Osteoblast (primary cell): ENCODE data around the gene SCT. TPM values are rescaled to one million over a fixed set of nuclear protein-coding genes. Genes with fewer than 3 reads are reported as not detected.
A peak's percentile ranks its signal among the peaks of the same experiment; 100 is the strongest.
"Not testable (repeated sequence)": the region's sequence is repeated elsewhere in the genome, so short reads cannot be mapped to it uniquely, and the experiment has no call there.

Experiments used
- DNase-seq: peaks from one replicate; pipeline ENCODE4 v3.0.0; 2011; ENCODE audit warnings: low spot score, mixed read lengths; ENCODE audit not compliant: insufficient read length; ENCODE audit errors: missing footprints
- H2AFZ ChIP-seq: 2 replicates; pipeline ENCODE4 v1.6.0; 2011; ENCODE audit warnings: mild to moderate bottlenecking, low read length
- H3K27ac ChIP-seq: 2 replicates; pipeline ENCODE4 v1.5.1; 2011; ENCODE audit warnings: mild to moderate bottlenecking, low read depth, low read length, moderate library complexity
- H3K27me3 ChIP-seq: 2 replicates; pipeline ENCODE4 v1.6.0; 2012; ENCODE audit warnings: mild to moderate bottlenecking, control low read depth, inconsistent platforms, low read length, moderate library complexity; ENCODE audit not compliant: insufficient read depth
- H3K36me3 ChIP-seq: 2 replicates; pipeline ENCODE4 v1.5.1; 2011; ENCODE audit warnings: mild to moderate bottlenecking, low read length, control low read depth, moderate library complexity; ENCODE audit not compliant: insufficient read depth
- H3K4me1 ChIP-seq: 2 replicates; pipeline ENCODE4 v1.5.1; 2011; ENCODE audit warnings: mild to moderate bottlenecking, low read length, control low read depth, moderate library complexity; ENCODE audit not compliant: insufficient read depth
- H3K4me2 ChIP-seq: 2 replicates; pipeline ENCODE4 v1.6.0; 2011; ENCODE audit warnings: mild to moderate bottlenecking, low read length; ENCODE audit not compliant: insufficient read depth
- H3K4me3 ChIP-seq: fragments of 200-600 bp; sonication (generic); 3 replicates; pipeline ENCODE4 v1.5.1; 2012; ENCODE audit warnings: mild to moderate bottlenecking, low read length, inconsistent platforms; ENCODE audit not compliant: insufficient read depth
- H3K79me2 ChIP-seq: 2 replicates; pipeline ENCODE4 v1.6.0; 2012; ENCODE audit warnings: mild to moderate bottlenecking, low read length, control low read depth, inconsistent platforms; ENCODE audit not compliant: insufficient read depth
- H3K9me3 ChIP-seq: 2 replicates; pipeline ENCODE4 v1.5.1; 2011; ENCODE audit warnings: low read depth, low read length, control low read depth
- H4K20me1 ChIP-seq: 2 replicates; pipeline ENCODE4 v1.6.0; 2012; ENCODE audit warnings: mild to moderate bottlenecking, low read length, control low read depth; ENCODE audit not compliant: insufficient read depth
- total RNA-seq: library from RNA; depleted of rRNA; stranded (reverse); fragments of >200 nt; gene quantifications from 2 replicates; pipeline ENCODE4 v1.2.3, GENCODE V29; 2012
- TF ChIP-seq, protein P1 (sequence below): IDR thresholded peaks from 2 replicates; pipeline ENCODE4 v1.5.1; 2011; ENCODE audit warnings: mild to moderate bottlenecking, low read depth, low read length, moderate library complexity; ENCODE audit errors: extremely low read depth

Gene SCT
- total RNA-seq, 1 donor: not detected

DNA sequence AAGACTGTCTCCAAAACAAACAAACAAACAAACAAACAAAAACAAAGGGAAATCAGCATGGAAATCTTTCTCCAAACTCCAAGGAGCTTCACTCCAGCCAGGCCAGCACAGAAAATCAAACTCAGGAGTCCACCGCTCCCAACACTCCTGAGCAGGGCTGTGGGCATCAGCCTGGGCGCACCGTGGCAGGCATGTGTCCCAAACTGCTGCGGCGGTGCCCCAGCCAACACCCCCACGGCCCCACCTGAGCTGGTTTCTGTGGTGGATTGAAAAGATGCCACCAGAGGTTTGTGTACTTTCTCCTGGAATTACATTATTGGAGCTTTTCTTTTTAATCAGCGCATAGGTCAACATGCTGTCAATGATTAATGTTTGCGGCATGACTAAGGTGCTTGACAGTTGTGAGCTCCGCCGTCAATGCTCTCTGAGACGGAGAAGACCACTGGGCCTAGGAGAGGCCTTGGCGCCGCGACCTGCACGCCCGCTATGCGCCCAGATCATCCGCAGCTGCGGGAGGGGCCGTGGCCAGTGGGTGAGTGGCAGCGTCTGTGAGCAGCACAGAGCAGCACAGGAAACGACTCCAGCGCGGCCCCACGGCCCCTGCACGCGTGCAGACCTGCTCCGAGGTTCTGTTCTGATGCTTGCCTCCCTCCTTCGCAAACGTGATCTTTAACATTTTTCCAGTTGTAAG lies 28.2 kb upstream of the SCT start:
- no peaks in the 10 kb centered on the region for H3K79me2 ChIP-seq
- H3K4me3 ChIP-seq: no peak overlapping the region
- peak; percentile 74 for DNase-seq
- no peak overlapping the region for H3K4me2 ChIP-seq
- peaks cover 15% of the 10 kb centered on the region for H3K36me3 ChIP-seq
- no peaks in the 10 kb centered on the region for H3K4me1 ChIP-seq
- TF ChIP-seq, protein P1, sequence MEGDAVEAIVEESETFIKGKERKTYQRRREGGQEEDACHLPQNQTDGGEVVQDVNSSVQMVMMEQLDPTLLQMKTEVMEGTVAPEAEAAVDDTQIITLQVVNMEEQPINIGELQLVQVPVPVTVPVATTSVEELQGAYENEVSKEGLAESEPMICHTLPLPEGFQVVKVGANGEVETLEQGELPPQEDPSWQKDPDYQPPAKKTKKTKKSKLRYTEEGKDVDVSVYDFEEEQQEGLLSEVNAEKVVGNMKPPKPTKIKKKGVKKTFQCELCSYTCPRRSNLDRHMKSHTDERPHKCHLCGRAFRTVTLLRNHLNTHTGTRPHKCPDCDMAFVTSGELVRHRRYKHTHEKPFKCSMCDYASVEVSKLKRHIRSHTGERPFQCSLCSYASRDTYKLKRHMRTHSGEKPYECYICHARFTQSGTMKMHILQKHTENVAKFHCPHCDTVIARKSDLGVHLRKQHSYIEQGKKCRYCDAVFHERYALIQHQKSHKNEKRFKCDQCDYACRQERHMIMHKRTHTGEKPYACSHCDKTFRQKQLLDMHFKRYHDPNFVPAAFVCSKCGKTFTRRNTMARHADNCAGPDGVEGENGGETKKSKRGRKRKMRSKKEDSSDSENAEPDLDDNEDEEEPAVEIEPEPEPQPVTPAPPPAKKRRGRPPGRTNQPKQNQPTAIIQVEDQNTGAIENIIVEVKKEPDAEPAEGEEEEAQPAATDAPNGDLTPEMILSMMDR: no peak
- no peak overlapping the region for H2AFZ ChIP-seq
- no peaks in the 10 kb centered on the region for H3K9me3 ChIP-seq
- H4K20me1 ChIP-seq: peaks cover 10% of the 10 kb centered on the region
- H3K27ac ChIP-seq: no peak overlapping the region
- no peaks in the 10 kb centered on the region for H3K27me3 ChIP-seq

DNA sequence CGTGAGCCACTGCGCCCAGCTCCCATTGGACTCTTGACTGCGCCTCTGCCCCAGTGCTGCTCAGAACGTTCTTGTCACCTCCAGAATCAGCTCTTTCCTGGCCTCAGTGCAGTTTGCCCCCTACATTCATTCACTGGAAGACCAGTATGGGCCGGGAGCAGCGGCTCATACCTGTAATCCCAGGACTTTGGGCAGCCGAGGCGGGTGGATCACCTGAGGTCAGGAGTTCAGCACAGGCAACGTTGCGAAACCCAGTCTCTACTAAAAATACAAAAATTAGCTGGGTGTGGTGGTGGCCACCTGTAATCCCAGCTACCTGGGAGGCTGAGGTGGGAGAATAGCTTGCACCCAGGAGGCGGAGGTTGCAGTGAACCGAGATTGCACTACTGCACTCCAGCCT lies 27.5 kb upstream of the SCT start:
- not testable (repeated sequence) for H3K27me3 ChIP-seq, H3K4me3 ChIP-seq, H2AFZ ChIP-seq, H4K20me1 ChIP-seq, H3K9me3 ChIP-seq, H3K4me1 ChIP-seq, H3K27ac ChIP-seq, H3K79me2 ChIP-seq, H3K4me2 ChIP-seq
- H3K36me3 ChIP-seq: peaks cover 13% of the 10 kb centered on the region
- DNase-seq: peak; percentile 15

DNA sequence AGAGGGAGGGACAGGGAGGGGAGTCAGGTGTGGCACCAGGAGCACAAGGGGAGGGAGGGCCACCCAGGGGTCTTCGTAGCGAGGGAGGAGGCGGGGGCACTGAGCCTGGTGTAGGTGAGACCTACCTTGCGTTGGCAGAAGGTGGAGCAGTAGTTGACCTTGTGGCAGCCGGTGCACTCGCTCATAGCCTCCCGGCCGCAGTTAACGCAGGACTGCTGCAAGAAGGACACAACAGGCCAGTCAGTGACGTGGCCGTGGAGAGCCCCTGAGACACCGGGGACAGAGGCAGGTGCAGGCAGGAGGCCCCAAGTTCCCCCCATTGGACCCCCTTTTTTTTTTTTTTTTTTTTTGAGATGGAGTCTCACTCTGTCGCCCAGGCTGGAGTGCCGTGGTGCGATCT lies 26.9 kb upstream of the SCT start:
- Histone ChIP-seq H4K20me1 (peaks cover 4% of the 10 kb centered on the region), H2AFZ (no peak overlapping the region), H3K4me3 (no peak overlapping the region), H3K27me3 (no peaks in the 10 kb centered on the region), H3K36me3 (peaks cover 6% of the 10 kb centered on the region), H3K9me3 (no peaks in the 10 kb centered on the region), H3K4me1 (no peaks in the 10 kb centered on the region), H3K79me2 (no peaks in the 10 kb centered on the region), H3K27ac (no peak overlapping the region), H3K4me2 (no peak overlapping the region)
- TF ChIP-seq, protein P1: no peak
- DNase-seq: peak; percentile 47

DNA sequence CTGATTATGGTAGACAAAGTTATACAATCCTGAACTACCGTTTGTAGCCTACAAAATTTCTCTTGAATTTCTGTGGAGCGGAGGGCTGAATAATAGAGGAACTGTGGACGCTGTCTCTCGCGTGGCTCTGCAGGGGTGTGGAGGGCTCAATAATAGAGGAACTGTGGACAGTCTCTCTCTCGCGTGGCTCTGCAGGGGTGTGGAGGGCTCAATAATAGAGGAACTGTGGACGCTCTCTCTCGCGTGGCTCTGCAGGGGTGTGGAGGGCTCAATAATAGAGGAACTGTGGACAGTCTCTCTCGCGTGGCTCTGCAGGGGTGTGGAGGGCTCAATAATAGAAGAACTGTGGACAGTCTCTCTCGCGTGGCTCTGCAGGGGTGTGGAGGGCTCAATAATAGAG lies 26.2 kb upstream of the SCT start:
- H2AFZ ChIP-seq, H3K4me1 ChIP-seq, H3K27ac ChIP-seq, H3K4me2 ChIP-seq, H3K4me3 ChIP-seq, H3K9me3 ChIP-seq, H4K20me1 ChIP-seq, H3K27me3 ChIP-seq, H3K79me2 ChIP-seq: not testable (repeated sequence)
- DNase-seq: peak; percentile 29
- peaks cover 11% of the 10 kb centered on the region for H3K36me3 ChIP-seq

DNA sequence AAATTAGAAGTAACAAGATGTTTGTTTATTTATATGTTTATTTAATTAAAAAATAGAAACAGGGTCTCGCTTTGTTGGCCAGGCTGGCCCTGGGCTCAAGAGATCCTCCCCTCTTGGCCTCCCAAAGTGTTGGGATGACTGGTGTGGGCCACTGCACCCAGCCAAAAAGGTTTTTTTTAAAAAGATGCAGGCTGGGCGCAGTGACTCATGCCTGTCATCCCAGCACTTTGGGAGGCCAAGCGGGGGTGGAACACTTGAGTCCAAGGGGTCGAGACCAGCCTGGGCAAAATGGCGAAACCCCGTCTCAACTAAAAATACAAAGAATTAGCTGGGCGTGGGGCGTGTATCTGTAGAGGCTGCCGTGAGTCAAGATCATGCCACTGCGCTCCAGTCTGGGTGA lies 23.5 kb upstream of the SCT start:
- TF ChIP-seq, protein P1: no peak
- Histone ChIP-seq H3K9me3 (no peaks in the 10 kb centered on the region), H3K27me3 (no peaks in the 10 kb centered on the region), H3K79me2 (no peaks in the 10 kb centered on the region), H3K4me1 (no peaks in the 10 kb centered on the region), H3K27ac (no peak overlapping the region), H2AFZ (no peak overlapping the region), H3K4me3 (no peak overlapping the region), H4K20me1 (no peaks in the 10 kb centered on the region), H3K36me3 (peaks cover 11% of the 10 kb centered on the region), H3K4me2 (no peak overlapping the region)
- peak; percentile 11 for DNase-seq

DNA sequence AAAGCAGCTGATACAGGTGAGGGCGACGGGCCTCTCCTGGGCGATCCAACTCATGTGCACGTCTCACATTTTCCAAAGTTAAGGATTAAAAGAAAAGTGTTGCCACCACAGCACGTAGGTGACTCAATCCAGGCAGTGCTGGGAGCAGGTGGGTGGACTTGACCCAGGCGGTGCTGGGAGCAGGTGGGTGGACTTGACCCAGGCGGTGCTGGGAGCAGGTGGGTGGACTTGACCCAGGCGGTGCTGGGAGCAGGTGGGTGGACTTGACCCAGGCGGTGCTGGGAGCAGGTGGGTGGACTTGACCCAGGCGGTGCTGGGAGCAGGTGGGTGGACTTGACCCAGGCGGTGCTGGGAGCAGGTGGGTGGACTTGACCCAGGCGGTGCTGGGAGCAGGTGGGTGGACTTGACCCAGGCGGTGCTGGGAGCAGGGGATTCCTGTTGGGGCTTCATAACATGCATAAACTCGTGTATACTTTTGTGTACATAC lies 20.7 kb upstream of the SCT start:
- H2AFZ ChIP-seq, H3K4me1 ChIP-seq, H3K79me2 ChIP-seq, H3K27me3 ChIP-seq, H3K27ac ChIP-seq, H3K4me3 ChIP-seq, H4K20me1 ChIP-seq, H3K9me3 ChIP-seq, H3K4me2 ChIP-seq: not testable (repeated sequence)
- peak; percentile 62 for DNase-seq
- peaks cover 11% of the 10 kb centered on the region for H3K36me3 ChIP-seq
